HT1080 (cell line): ENCODE data around the gene STYXL1. TPM values are rescaled to one million over a fixed set of nuclear protein-coding genes. Genes with fewer than 3 reads are reported as not detected.
"Not testable (repeated sequence)": the region's sequence is repeated elsewhere in the genome, so short reads cannot be mapped to it uniquely, and the experiment has no call there.

Experiments used
- DNase-seq: peaks from one replicate; pipeline ENCODE4 v3.0.0-alpha.2; 2015; ENCODE audit warnings: low read depth
- polyA plus RNA-seq, 2 experiments: library from polyadenylated mRNA; depleted of rRNA; stranded (reverse); fragments of >200 nt; gene quantifications; 2 replicates each; pipeline ENCODE4 v1.2.3, GENCODE V29; 2015
- total RNA-seq: library from RNA; depleted of rRNA; stranded (reverse); fragments of >200 nt; shearing (Covaris generic); gene quantifications from 2 replicates; pipeline ENCODE4 v1.2.3, GENCODE V29; 2014; rRNA removed

STYXL1 gene, protein sequence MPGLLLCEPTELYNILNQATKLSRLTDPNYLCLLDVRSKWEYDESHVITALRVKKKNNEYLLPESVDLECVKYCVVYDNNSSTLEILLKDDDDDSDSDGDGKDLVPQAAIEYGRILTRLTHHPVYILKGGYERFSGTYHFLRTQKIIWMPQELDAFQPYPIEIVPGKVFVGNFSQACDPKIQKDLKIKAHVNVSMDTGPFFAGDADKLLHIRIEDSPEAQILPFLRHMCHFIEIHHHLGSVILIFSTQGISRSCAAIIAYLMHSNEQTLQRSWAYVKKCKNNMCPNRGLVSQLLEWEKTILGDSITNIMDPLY
- total RNA-seq = 51.9 and 53.8 TPM in 2 replicates
- 64.6 and 68.9 TPM in 2 replicates for polyA plus RNA-seq (2015; cell fraction: cytosol; rRNA removed)
- polyA plus RNA-seq (2015; cell fraction: nucleus; rRNA removed) = 67.6 and 71.4 TPM in 2 replicates

DNA sequence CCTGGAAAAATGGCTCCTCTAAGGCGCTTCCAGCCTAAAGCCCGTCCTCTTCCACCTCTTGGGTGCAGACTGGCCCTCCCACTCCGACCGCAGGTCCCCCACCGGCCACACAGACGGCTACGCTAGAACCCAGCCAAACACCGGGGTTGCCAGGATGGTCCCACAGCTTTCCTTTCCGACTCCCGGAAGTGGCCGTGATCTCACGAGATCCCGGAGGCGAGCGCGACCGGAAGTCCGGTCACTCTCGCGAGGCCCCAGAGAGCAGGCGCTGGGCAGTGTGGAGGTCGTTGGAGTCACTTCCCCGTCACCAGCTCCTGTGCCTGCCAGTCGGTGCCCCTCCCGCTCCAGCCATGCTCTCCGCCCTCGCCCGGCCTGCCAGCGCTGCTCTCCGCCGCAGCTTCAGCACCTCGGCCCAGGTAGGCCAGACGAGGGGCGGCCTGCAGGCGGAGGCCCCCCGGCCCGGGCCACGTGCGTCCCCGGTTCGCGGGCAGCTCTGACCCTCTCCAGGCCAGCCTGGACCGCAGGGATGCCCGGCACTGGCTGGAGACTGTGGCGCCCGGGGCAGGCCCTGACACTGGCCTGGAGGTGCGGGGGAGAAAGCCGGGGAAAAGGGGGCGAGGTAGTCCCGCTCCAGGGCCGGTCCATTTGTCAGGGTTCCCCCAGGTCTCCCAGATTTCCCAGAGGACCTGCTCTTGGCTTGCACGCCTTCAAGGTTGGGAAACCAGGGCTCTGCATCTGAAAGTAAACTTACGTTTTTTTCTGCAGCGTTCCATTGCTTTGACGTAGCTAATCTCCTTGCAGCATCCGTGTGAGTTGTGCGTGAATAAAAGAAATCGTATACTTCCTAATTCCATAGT is at the start of gene STYXL1, which contains the start of gene MDH2:
Gene STYXL1 (minus strand): TSS at position 190 of the 857 bp plus-strand sequence. CDS start 17,477 bp downstream, outside the sequence.
Gene MDH2 (plus strand): TSS at position 296 of the 857 bp plus-strand sequence. CDS start 55 bp downstream, at position 351.
- peak; percentile 98 for DNase-seq

DNA sequence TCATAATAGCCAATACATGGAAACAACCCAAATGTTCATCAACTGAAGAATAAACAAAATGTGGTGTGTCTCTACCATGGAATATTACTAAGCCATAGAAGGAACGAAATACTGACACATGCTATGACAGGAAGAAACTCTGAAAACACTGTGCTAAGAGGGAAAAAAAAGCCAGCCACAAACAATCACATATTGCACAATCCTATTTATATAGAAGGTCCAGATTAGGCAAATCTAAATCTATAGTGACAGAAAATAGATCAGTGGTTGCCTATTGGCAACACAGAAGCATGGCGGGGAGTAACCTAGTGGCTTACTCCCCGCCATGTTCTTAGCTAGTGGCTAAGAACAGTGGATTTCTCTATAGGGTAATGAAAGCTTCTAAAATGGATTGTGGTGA is 48.1 kb upstream of the STYXL1 start:
- no peak for DNase-seq

DNA sequence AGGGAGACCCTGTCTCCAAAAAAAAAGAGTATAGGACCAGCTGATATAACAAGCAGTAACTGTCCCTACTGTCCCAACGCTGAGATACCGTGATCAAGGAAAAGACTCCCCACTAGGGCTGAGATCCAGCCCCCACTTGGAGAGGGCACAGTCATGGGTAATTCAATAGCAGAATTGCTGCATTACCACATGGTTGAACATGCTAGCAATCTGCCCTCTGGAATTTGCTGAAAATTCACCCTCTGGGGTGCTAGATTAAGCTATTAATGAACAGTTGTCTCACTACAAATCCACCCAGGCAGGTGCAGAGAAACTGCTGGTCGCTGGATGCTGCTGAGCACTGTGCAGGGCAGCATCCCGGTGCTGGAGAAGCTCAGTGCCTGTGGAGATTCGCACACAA is 46.5 kb upstream of the STYXL1 start:
- DNase-seq = not testable (repeated sequence)

DNA sequence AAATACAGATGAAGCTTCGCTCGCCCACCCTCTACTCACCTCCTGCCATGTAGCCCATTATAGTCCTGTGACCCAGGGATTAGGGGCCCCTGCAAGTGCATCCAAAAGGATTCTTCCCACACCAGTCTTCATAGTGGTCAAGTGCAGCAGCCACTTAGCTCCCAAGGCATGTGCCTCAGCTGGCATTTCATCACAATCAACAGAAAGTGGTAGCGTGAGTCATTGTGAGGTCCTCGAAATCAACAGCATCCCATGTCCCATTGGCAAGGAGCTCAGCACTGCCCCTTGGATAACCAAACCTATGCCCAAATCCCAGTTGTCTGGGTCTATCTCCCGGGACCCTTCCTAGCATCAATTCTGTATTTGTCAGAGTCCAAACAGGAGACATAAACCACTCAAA is 45.7 kb upstream of the STYXL1 start:
- peak; percentile 38 for DNase-seq

DNA sequence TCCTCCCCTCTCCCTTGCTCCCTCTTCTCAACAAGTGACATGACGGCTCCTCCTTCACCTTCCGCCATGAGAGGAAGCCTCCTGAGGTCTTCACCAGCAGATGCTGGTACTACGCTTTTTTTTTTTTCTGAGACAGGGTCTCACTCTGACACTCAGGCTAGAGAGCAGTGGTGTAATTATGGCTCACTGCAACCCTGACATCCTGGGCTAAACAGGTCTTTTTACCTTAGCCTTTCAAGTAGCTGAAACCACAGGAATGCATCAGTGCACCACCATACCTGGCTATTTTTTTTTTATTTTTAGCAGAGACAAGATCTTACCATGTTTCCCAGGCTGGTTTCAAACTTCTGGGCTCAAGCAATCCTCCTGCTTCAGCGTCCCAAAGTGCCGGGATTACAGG is 43.7 kb upstream of the STYXL1 start:
- no peak for DNase-seq

DNA sequence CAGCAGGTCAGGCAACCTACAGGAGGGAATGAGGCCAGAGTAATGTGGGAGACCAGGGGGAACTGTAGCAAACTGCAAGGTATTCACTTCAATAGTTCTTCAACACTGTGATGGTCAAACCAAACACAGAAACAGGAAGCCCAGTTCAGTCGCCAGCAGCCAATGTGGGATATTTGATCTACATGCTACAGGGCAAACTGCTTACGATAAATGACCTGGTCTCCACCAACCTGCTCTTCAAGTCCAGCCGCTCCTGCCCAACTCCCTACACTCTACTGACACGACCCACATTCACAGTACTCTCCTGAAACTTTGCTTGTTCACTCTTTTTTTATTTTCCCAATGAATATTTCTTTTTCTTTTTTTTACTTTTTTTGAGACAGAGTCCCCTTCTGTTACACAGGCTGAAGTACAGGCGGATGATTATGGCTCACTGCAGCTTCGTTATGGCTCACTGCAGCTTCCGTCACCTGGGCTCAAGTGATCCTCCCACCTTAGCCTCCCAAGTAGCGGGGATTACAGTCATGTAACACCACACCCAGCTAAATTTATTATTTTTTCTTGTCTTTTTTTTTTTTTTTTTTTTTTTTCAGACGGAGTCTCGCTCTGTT is 42.2 kb upstream of the STYXL1 start:
- no peak for DNase-seq

DNA sequence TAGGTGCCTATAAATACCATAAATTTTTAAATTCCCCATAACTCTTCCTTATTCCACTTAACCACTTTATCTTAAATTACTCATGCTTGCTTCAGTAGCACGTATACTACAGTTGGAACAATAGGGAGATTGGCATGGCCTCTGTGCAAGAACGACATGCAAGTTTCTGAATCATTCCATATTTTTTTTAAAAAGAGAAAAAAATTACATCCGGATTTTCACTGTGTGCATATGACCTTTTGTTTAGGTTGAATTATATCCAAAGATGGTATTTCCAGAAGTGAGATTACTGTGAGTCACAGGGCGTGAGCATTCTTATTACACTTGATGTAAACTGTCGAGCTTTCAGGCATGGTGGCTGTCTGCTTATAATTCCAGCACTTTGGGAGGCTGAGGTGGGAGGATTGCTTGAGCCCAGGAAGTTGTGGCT is 39.6 kb upstream of the STYXL1 start:
- peak; percentile 99 for DNase-seq

DNA sequence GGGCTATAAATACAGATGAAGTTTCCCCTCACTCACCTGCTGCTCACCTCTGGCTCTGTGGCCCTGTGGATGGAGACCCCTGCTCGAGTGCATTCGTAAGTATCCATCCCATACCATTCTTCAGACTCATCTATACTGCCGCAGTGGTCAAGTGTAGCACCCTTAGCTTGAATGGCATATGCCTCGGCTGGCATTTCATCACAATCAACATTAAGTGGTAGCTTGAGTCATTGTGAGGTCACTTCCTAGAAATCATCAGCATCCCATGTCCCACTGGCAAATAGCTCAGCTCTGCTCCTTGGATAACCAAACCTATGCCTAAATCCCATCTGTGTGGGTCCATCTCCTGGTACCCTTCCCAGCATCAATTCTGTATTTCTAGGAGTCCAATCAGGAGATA is 38.3 kb upstream of the STYXL1 start:
- DNase-seq = peak; percentile 81

DNA sequence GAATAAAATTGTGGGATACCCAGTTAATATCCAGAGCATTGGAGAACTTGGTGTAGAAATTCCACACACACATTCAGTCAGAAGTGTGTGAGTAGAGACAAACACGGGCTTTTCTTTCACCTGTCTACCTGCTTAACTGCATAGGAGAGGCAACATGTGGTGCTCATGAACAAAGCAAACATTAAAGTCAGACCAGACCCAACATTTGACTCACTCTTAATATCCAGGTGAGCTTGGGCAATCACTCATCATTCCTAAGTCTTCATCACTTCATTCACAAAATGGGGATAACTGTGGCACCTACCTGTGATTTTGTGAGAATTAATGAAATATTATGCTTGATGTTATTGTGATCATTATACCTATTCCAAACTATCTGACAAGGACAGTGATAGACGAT is 36.3 kb upstream of the STYXL1 start:
- not testable (repeated sequence) for DNase-seq

DNA sequence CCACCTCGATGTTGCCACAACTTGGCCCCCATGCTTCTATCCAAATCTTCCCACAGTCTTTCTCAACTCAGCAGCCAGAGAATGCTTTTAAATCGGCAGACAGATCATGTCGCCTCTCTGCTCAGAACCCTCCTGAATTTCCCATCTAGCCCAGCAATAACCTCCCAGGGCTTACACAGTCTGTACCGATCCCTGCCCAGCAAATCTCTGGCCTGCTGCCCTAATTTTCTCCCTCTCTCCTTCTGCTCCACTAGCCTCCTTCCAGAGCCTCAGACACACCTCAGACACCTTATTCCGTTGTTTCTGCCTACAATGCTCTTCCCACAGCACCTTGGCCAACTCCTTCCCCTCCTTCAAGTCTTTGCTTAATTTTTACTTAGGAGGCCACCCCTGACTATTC is 32.4 kb upstream of the STYXL1 start:
- DNase-seq = no peak

DNA sequence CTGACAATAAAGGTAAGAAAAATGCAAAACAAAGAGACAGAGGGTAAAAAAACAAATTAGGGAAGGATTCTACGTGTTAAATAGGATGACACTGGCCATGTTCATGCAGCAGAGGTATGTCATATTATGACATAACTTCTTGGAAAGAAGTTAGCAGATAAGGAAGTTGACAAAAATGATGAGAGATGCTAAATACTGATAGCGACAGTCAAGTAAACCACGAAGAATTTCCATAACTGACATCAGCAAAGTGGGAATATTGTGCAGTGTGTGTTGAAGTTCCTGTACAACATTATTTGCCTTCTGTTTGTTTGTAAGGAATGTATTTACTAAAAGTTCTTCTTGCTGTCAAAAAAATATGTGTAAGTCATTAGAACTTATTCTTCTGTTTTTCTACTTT is 29.6 kb upstream of the STYXL1 start:
- no peak for DNase-seq

DNA sequence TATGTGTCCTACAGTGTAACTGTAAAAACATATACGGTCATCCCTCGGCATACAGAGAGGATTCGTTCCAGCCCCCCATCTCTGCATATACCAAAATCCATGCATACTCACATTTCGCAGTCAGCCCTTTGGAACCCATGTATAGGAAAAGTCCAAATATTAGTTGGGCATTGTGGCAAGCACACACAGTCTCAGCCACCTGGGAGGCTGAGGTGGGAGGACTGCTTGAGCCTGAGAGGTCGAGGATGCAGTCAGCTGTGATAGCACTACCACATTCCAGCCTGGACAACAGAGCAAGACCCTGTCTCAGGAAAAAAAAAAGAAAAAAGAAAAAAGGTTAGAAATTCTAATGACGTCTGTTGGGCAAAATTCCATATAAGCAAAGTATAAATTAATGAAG is 29.2 kb upstream of the STYXL1 start:
- no peak for DNase-seq

DNA sequence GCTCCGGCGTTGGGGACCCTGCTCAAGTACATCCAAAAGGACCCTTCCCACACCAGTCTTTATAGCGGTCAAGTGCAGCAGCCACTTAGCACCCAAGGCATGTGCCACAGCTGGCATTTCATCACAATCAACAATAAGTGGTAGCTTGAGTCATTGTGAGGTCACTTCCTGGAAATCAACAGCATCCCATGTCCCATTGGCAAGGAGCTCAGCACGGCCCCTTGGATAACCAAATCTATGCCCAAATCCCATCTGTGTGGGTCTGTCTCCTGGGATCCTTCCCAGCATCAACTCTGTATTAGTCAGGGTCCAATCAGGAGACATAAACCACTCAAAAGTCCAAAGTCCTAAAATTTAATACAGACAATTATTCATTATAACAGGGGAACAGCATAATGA is 27.2 kb upstream of the STYXL1 start:
- DNase-seq = peak; percentile 71

DNA sequence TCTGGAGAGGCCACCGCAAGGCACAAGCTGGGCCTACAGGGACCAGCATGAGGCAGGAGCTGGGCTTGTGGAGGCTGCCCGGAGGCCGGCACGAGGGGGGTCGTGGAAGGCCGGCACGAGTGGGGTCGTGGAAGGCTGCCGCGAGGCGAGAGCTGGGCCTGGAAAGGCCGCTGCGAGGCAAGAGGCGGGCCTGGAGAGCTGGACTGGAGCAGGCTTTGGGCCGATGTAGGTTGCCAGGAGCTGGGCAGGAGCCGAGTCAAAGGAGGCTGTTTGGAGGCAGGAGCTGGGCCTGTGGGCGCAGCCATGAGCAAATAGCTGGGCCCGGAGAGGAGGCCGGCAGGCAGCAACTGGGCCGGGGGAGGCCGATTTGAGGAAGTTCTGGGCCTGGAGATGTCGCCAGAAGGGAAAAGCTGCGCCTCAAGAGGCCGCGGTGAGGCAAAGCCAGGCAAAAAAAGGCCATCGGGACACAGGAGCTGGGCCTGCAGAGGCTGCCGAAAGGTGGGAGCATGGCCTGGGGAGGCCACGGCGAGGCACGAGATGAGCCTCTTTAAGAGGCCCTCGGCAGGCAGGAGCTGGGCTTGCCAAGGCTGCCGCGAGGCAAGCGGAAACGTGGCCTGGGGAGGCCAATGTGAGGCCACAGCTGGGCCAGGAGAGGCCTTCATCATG is 26.6 kb upstream of the STYXL1 start:
- DNase-seq = no peak

DNA sequence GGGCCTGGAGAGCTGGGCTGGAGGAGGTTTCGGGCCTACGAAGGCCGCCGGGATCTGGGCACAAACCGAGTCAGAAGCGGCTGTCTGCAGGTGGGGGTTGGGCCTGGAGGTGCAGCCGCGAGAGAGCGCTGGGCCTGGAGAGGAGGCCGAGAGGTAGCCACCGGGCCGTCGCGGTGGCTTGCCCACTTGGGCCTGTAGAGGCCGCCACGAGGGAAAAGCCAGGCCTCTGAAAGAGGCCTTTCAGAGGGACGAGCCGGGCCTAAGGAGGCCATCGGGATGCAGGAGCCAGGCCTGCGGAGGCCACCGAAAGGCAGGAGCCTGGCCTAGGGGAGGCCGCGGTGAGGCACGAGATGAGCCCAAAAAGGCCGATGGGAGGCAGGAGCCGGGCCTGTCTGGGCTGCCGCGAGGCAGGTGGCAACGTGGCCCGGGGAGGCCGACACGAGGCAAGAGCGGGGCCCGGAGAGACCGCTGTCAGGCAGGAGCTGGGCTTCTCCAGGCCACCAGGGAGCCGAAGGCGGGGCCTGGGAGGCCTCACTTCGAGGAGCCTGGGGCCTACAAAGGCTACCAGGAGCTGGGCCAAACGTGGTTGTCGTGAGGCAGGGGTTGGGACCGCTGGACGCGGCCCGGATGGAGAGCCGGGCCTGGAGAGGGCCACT is 25.7 kb upstream of the STYXL1 start:
- DNase-seq = no peak

DNA sequence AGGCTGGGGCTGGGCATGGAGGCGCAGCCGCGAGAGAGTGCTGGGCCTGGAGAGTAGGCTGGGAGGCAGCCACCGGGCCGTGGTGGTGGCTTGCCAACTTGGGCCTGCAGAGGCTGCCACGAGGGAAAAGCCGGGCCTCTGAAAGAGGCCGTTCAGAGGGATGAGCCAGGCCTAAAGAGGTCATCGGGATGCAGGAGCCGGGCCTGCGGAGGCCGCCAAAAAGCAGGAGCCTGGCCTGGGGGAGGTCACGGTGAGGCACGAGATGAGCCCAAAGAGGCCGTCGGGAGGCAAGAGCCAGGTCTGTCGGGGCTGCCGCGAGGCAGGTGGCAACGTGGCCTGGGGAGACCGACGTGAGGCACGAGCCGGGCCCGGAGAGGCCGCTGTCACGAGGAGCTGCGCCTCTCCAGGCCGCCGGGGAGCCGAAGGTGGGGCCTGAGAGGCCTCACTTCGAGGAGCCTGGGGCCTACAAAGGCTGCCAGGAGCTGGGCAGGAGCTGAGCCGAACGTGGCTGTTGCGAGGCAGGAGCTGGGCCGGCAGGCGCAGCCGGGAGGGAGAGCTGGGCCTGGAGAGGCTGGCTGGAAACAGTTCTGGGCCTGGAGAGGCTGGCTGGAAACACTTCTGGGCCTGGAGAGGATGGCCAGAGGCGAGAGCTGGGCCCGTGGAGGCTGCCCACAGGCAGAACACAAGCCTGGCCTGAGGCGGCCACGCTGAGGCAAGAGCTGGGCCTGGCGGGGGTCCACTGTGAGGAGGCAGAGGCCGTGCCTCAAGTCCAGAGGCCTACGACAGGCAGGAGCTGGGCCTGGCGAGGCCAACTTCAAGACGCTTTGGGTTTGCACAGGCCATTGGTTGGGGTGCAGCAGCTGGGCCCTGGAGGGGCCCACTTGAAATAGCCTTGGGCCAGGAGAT is 24.7 kb upstream of the STYXL1 start:
- DNase-seq = no peak

DNA sequence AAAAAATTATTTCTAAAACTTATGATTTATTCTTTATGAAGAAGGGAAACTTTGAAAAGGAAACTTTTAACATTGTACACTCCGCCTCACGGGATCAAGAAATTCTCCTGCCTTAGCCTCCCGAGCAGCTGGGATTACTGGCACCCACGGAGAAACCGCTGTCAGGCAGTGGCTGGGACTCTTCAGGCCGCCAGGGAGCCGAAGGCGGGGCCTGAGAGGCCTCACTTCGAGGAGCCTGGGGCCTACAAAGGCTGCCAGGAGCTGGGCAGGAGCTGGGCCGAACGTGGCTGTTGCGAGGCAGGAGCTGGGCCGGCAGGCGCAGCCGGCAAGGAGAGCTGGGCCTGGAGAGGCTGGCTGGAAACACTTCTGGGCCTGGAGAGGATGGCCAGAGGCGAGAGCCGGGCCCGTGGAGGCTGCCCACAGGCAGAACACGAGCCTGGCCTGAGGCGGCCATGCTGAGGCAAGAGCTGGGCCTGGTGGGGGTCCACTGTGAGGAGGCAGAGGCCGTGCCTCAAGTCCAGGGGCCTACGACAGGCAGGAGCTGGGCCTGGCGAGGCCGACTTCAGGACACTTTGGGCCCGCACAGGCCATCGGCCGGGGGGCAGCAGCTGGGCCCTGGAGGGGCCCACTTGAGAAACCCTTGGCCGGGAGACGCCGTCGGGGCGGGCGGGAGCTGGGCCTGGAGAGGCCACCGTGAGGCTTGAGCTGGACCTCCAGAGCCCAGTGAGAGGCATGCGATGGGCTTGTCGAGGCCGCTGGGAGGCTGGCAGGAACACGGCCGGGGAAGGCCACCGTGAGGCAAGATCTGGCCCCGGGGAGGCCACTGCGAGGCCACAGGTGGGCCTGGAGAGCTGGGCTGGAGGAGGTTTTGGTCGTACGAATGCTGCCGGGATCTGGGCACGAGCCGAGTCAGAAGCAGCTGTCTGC is 23.8 kb upstream of the STYXL1 start:
- DNase-seq = no peak

DNA sequence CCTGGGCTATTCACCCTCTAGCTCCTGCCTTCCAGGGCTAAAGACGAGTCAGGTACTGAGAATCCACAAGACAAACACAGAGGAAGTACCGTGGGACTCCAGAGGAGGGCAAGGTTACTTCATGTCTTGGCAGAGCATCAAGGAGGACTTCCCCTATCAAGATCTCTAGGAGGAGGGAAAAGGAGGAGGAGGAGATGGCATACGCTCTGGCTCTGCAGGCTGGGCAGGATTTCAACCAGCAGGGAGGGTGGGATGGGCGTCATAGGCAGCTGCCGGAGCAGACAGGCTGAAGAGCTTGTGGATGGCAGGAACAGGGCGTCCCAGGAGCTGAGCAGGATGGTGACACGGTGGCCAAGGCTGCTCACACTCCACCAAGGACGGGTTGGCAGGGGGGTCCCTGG is 21.4 kb upstream of the STYXL1 start:
- peak; percentile 93 for DNase-seq
